Hematopoietic multipotent progenitor cell treated with erythropoietin and hydrocortisone succinate and interleukin-3 and kit ligand, for 15 days (in vitro differentiated cells): Measurements from ENCODE around the gene PPP1R1C.
A peak's percentile ranks its signal among the peaks of the same experiment; 100 is the strongest.

Experiments used
- DNase-seq: peaks from one replicate; pipeline ENCODE4 v3.0.0-alpha.2; 2015; ENCODE audit warnings: low spot score

Gene PPP1R1C

GRCh38 chr2:182064019-182064778, 78.5 kb downstream of the PPP1R1C start:
- no peak for DNase-seq

GRCh38 chr2:182066400-182067087, 80.9 kb downstream of the PPP1R1C start:
- no peak for DNase-seq

- no peak for DNase-seq
Observed at GRCh38 chr2:182067393-182067792, 81.7 kb downstream of the PPP1R1C start.

GRCh38 chr2:182068811-182069210, 83.2 kb downstream of the PPP1R1C start:
- no peak for DNase-seq

- DNase-seq, result no peak
Observed at GRCh38 chr2:182069416-182069815, 83.8 kb downstream of the PPP1R1C start.

GRCh38 chr2:182069908-182070307, 84.3 kb downstream of the PPP1R1C start:
- no peak for DNase-seq

- no peak for DNase-seq
Observed at GRCh38 chr2:182070736-182071135, 85.1 kb downstream of the PPP1R1C start.

- DNase-seq, result no peak
Observed at GRCh38 chr2:182072861-182073260, 87.2 kb downstream of the PPP1R1C start.

GRCh38 chr2:182073613-182074012, 88.0 kb downstream of the PPP1R1C start:
- DNase-seq, result no peak

- no peak for DNase-seq
Observed at GRCh38 chr2:182077023-182077422, 91.4 kb downstream of the PPP1R1C start.

- peak; percentile 13 for DNase-seq
Observed at GRCh38 chr2:182077448-182078142, 91.9 kb downstream of the PPP1R1C start.

GRCh38 chr2:182078988-182079602, 93.4 kb downstream of the PPP1R1C start:
- DNase-seq, result no peak

GRCh38 chr2:182080493-182080892, 94.8 kb downstream of the PPP1R1C start:
- DNase-seq, result no peak

GRCh38 chr2:182081602-182082260, 96.1 kb downstream of the PPP1R1C start:
- no peak for DNase-seq

GRCh38 chr2:182088681-182089320, 103.1 kb downstream of the PPP1R1C start:
- no peak for DNase-seq

GRCh38 chr2:182090486-182090885, 104.8 kb downstream of the PPP1R1C start:
- no peak for DNase-seq

GRCh38 chr2:182097571-182098164, 112.0 kb downstream of the PPP1R1C start:
- no peak for DNase-seq

GRCh38 chr2:182098648-182099047, 113.0 kb downstream of the PPP1R1C start:
- DNase-seq, result no peak

- DNase-seq, result peak; percentile 3
Observed at GRCh38 chr2:182101263-182101662, 115.6 kb downstream of the PPP1R1C start.

GRCh38 chr2:182103526-182103925, 117.9 kb downstream of the PPP1R1C start:
- DNase-seq, result no peak

GRCh38 chr2:182110347-182110746, 124.7 kb downstream of the PPP1R1C start:
- no peak for DNase-seq
